ENCODE data around the gene BLACAT1.

Gene BLACAT1

GRCh38 chr1:205454903-205455335, 926 bp downstream of the BLACAT1 start:
- H3K27me3 Mint-ChIP-seq (ENCODE audit: low read depth), result peaks cover 68% of the 10 kb centered on the region
- no peak overlapping the region for H3K27ac Mint-ChIP-seq
- H3K4me1 Mint-ChIP-seq (ENCODE audit: low read depth), result peaks cover 2% of the 10 kb centered on the region
- H3K9me3 Mint-ChIP-seq, result no peaks in the 10 kb centered on the region
- no peak overlapping the region for H3K4me3 Mint-ChIP-seq
- DNase-seq (ENCODE audit: low spot score), result no peak
- H3K36me3 Mint-ChIP-seq (ENCODE audit: low read depth), result no peaks in the 10 kb centered on the region

DNA sequence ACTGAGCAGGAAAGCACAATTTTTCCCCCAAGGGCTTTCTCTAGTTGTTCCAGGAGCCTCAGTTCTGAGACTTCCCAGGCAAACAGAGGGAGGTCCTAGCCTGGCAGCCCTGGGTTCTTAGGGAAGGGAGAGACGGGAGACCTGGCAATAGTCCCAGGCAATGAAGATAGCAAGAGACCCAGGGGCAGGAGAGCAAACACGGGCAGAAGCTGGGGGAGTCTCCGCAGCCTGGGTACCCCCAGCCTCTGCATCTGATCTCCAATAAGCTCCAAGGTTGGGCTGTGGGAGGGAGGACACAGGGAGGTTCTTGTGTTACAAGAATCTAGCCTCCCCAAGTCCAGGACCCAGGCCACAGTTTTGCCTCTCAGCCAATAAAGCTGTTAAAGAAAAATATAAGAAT, 2.4 kb downstream of the BLACAT1 start:
- Mint-ChIP-seq H3K4me3 (no peak overlapping the region), H3K27me3 (ENCODE audit: low read depth) (peaks cover 59% of the 10 kb centered on the region), H3K9me3 (no peaks in the 10 kb centered on the region), H3K27ac (no peak overlapping the region), H3K4me1 (ENCODE audit: low read depth) (peaks cover 2% of the 10 kb centered on the region), H3K36me3 (ENCODE audit: low read depth) (no peaks in the 10 kb centered on the region)
- DNase-seq (ENCODE audit: low spot score), result no peak

DNA sequence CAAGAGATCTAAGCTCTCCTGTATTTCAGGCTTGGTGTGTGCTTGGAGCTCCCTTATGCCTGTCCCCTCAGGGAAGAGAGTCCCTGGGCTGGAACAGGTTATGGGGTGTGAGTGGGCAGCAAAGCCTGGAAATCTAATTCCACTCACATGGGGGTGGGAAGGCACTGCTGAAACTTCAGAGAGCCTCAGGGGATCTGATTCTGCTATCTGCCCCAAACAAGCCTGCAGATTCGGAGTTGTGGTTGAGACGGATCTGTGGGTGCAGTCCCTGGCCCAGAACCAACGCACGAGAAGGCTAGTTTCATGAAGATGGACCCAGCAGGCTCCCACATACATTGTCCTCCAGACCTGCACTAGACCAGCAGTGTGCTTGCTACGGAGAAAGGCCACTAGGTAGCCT, 2.9 kb downstream of the BLACAT1 start:
- Mint-ChIP-seq H3K4me3 (no peak overlapping the region), H3K9me3 (no peaks in the 10 kb centered on the region), H3K4me1 (ENCODE audit: low read depth) (peaks cover 2% of the 10 kb centered on the region), H3K27me3 (ENCODE audit: low read depth) (peaks cover 54% of the 10 kb centered on the region), H3K36me3 (ENCODE audit: low read depth) (no peaks in the 10 kb centered on the region), H3K27ac (no peak overlapping the region)
- no peak for DNase-seq (ENCODE audit: low spot score)

DNA sequence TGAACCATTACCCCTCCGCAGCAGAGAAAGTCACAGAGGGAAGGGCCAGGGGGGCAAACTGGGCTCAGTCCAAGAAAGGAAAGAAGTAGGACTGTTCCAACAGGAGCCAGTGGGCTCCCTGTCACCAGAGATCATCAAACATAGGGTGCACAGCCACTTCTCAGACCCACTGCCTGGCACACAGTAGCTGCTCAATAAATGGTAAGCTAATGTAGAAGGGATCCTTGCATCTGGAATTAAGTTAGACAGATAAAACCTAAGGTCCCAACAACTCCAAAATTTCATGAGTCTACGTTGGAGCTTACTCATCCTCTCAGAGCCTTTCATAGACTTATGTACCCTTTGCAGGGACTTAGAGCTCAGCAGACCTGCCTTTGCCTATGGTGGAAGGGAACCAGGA, 3.5 kb downstream of the BLACAT1 start:
- Mint-ChIP-seq H3K27me3 (ENCODE audit: low read depth) (peaks cover 49% of the 10 kb centered on the region), H3K36me3 (ENCODE audit: low read depth) (no peaks in the 10 kb centered on the region), H3K4me3 (no peak overlapping the region), H3K27ac (no peak overlapping the region), H3K4me1 (ENCODE audit: low read depth) (peaks cover 2% of the 10 kb centered on the region), H3K9me3 (no peaks in the 10 kb centered on the region)
- no peak for DNase-seq (ENCODE audit: low spot score)

- Mint-ChIP-seq H3K27me3 (ENCODE audit: low read depth) (peaks cover 47% of the 10 kb centered on the region), H3K27ac (no peak overlapping the region), H3K4me1 (ENCODE audit: low read depth) (peaks cover 2% of the 10 kb centered on the region), H3K4me3 (no peak overlapping the region), H3K9me3 (no peaks in the 10 kb centered on the region), H3K36me3 (ENCODE audit: low read depth) (no peaks in the 10 kb centered on the region)
- DNase-seq (ENCODE audit: low spot score), result no peak
Measured at GRCh38 chr1:205451759-205452164, 4.1 kb downstream of the BLACAT1 start.

GRCh38 chr1:205451202-205451601, 4.6 kb downstream of the BLACAT1 start:
- DNase-seq (ENCODE audit: low spot score), result no peak
- Mint-ChIP-seq H3K9me3 (no peaks in the 10 kb centered on the region), H3K4me1 (ENCODE audit: low read depth) (peaks cover 2% of the 10 kb centered on the region), H3K4me3 (no peak overlapping the region), H3K27ac (no peak overlapping the region), H3K27me3 (ENCODE audit: low read depth) (peaks cover 43% of the 10 kb centered on the region), H3K36me3 (ENCODE audit: low read depth) (no peaks in the 10 kb centered on the region)

- peaks cover 38% of the 10 kb centered on the region for H3K27me3 Mint-ChIP-seq (ENCODE audit: low read depth)
- no peaks in the 10 kb centered on the region for H3K4me1 Mint-ChIP-seq (ENCODE audit: low read depth)
- no peaks in the 10 kb centered on the region for H3K36me3 Mint-ChIP-seq (ENCODE audit: low read depth)
- H3K9me3 Mint-ChIP-seq, result no peaks in the 10 kb centered on the region
- no peak overlapping the region for H3K27ac Mint-ChIP-seq
- no peak for DNase-seq (ENCODE audit: low spot score)
- H3K4me3 Mint-ChIP-seq, result no peak overlapping the region
Measured at GRCh38 chr1:205450448-205450847, 5.4 kb downstream of the BLACAT1 start.

DNA sequence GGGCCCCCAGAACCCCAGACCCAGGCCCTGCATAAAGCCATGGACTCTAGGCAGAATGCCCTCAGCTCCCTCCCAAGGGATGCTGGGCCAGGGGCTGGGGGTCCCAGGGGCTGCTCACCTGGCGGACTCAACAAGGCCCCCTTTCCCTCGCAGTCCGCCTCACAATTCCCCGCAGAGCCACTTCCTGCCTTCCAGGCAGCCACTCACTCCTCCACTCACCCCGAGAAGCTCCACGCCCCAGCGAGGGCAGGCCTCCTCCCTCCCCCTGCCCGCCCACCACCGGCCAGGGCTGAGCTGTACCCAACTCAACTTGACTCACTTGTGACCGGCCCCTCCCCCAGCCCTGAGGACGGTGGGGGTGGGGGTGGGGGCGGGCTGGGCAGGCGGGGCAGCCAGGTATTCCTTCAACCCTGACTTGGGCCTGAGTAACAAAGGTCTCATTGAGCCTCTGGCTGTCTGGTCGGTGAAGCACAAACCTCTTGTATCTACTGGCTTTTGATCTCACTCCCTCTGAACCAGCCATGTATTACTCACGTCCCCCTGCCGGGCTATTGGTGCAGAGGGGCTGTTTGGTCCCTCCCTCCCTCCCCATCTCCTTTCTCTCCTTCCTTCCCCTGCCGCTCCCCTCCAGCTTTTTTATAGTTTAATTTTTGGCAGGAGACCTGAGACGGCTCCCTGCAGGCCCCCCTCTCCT, 5.9 kb downstream of the BLACAT1 start:
- Mint-ChIP-seq H3K4me1 (ENCODE audit: low read depth) (no peaks in the 10 kb centered on the region), H3K27ac (peak overlapping the region; percentile 20), H3K9me3 (no peaks in the 10 kb centered on the region), H3K27me3 (ENCODE audit: low read depth) (peaks cover 32% of the 10 kb centered on the region), H3K4me3 (no peak overlapping the region), H3K36me3 (ENCODE audit: low read depth) (no peaks in the 10 kb centered on the region)
- DNase-seq (ENCODE audit: low spot score), result peak; percentile 9

DNA sequence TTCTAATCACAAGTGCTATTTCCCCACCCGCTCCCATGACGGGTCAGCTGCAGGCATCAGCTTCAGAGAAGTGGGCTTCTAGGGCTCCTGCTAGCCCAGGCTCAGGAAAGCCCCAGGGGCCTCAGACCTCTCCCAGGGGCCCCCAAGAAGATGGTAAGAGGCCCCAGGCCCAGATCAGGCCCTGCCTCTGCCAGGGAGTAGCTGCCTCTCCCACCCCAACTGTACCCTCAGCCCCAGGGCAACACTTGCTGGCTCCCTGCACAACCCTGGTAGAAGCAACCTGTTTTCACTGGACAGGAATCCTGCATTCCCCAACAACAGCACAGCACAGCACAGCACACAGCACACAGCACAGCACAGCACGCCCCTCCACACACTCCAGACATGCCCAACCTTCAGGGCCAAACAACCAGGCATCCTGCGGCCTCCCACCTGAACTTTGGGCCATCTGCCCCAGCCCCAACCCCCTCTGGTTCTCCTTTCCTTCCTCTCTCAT, 6.5 kb downstream of the BLACAT1 start:
- H3K27ac Mint-ChIP-seq, result peak overlapping the region; percentile 20
- H3K27me3 Mint-ChIP-seq (ENCODE audit: low read depth), result peaks cover 28% of the 10 kb centered on the region

DNA sequence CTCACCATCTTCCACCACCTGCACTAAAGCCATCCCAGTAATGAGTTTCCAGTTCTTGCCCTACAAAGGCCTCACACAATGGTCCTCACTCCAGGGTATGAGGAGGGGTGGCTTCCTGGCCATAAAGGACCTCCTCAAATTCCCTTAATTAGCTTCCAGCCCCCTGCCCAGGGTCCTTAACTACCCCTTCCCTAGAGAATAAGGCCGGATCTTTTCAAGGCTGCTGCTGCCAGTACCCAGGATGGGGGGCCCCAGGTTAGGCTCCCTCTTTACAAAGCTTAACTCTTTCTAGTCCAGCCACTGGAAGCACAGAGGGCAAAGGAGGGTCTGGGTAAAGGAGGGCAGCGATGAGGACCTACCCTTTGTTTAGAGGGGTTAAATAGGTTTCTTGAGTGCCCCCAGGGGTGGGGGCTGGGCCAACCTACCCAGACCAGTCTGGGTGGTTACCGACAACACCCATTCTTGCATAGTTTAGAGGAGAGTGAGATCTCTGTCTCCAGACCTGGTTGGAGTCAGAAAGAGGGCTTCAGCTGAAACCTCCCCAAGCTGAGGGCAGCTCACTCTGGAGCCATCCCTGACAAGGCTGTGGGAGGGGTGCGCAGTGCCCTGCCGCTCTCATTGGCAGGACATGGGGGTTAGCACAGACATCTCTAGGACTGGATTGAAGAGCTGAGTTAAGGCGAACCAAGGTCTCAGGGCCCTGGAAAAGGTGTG, 7.1 kb downstream of the BLACAT1 start:
- no peaks in the 10 kb centered on the region for H3K9me3 Mint-ChIP-seq
- no peaks in the 10 kb centered on the region for H3K36me3 Mint-ChIP-seq (ENCODE audit: low read depth)
- no peak for DNase-seq (ENCODE audit: low spot score)
- H3K4me1 Mint-ChIP-seq (ENCODE audit: low read depth), result no peaks in the 10 kb centered on the region
- H3K27ac Mint-ChIP-seq, result no peak overlapping the region
- peaks cover 28% of the 10 kb centered on the region for H3K27me3 Mint-ChIP-seq (ENCODE audit: low read depth)
- H3K4me3 Mint-ChIP-seq, result no peak overlapping the region

More for the DNA sequence above, 6.5 kb downstream of the BLACAT1 start:
- Mint-ChIP-seq H3K4me3 (no peak overlapping the region), H3K36me3 (ENCODE audit: low read depth) (no peaks in the 10 kb centered on the region), H3K9me3 (no peaks in the 10 kb centered on the region), H3K4me1 (ENCODE audit: low read depth) (no peaks in the 10 kb centered on the region)
- DNase-seq (ENCODE audit: low spot score), result no peak

GRCh38 chr1:205447457-205448341, 8.1 kb downstream of the BLACAT1 start:
- no peaks in the 10 kb centered on the region for H3K9me3 Mint-ChIP-seq
- no peak overlapping the region for H3K4me3 Mint-ChIP-seq
- no peaks in the 10 kb centered on the region for H3K36me3 Mint-ChIP-seq (ENCODE audit: low read depth)
- no peak for DNase-seq (ENCODE audit: low spot score)
- H3K4me1 Mint-ChIP-seq (ENCODE audit: low read depth), result no peaks in the 10 kb centered on the region
- no peak overlapping the region for H3K27ac Mint-ChIP-seq
- peaks cover 19% of the 10 kb centered on the region for H3K27me3 Mint-ChIP-seq (ENCODE audit: low read depth)

GRCh38 chr1:205446828-205447227, 9.0 kb downstream of the BLACAT1 start:
- H3K27ac Mint-ChIP-seq, result no peak overlapping the region
- DNase-seq (ENCODE audit: low spot score), result no peak
- no peak overlapping the region for H3K4me3 Mint-ChIP-seq
- H3K4me1 Mint-ChIP-seq (ENCODE audit: low read depth), result no peaks in the 10 kb centered on the region
- peaks cover 14% of the 10 kb centered on the region for H3K27me3 Mint-ChIP-seq (ENCODE audit: low read depth)
- H3K36me3 Mint-ChIP-seq (ENCODE audit: low read depth), result no peaks in the 10 kb centered on the region
- H3K9me3 Mint-ChIP-seq, result no peaks in the 10 kb centered on the region

GRCh38 chr1:205445646-205445935, 10.3 kb downstream of the BLACAT1 start:
- Mint-ChIP-seq H3K4me1 (ENCODE audit: low read depth) (peaks cover 11% of the 10 kb centered on the region), H3K9me3 (no peaks in the 10 kb centered on the region), H3K27ac (no peak overlapping the region), H3K4me3 (no peak overlapping the region), H3K27me3 (ENCODE audit: low read depth) (peaks cover 8% of the 10 kb centered on the region), H3K36me3 (ENCODE audit: low read depth) (no peaks in the 10 kb centered on the region)
- DNase-seq (ENCODE audit: low spot score), result no peak

Data from T-helper 2 cell treated with Interferon-gamma antibody and Interleukin-4, amounts not matched to agents 5 μg/mL and 100 μg/mL, for 36 hours (primary cell).